Middle frontal gyrus (tissue), 1 donor: ENCODE measurements around the gene MAGEA8.
"Not testable (repeated sequence)": the region's sequence is repeated elsewhere in the genome, so short reads cannot be mapped to it uniquely, and the experiment has no call there.

Experiments
- DNase-seq: peaks from one replicate; pipeline ENCODE4 v3.0.0-alpha.2; 2015; ENCODE audit warnings: low spot score; ENCODE audit errors: extremely low spot score

MAGEA8 gene

DNA sequence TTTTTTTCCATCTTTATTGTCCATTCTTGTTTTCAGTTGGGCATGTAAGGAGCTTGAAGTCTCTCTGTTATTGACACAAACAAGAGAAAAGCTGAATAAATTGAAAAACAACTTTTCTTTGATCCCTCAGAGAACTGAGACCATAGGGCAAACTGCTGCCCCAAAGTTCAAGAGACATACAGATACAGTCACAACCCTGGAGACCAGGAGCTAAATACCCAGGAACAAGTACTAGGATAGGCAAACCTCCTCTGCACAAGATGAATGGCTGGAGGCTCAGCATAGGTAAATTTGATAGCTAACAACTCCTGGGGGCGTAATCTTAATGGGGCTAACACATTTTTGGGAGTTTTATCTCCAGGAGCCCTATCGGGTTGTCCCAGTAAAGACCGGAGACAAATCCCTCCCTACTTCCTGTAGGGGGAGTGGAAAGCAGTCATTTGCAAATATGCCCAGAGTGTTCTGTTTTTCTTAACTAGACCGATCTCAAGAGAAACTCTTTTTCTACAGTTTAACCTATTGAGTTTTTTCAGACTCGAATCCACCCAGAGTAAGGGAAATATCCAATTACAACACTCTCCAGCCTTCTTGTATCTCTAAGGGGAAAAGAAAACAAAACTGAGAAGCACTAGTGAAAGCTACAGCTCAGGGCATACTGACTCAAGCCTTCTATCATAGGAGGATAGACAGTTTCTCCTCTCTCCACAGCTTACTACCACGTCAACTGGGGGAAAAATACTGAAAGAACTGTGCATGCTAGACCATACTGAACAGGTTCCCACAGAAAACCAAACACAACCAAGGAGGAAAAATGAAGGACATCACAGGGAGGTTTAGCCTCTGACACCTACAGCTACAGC is 23.1 kb downstream of the MAGEA8 start:
- DNase-seq = no peak

DNA sequence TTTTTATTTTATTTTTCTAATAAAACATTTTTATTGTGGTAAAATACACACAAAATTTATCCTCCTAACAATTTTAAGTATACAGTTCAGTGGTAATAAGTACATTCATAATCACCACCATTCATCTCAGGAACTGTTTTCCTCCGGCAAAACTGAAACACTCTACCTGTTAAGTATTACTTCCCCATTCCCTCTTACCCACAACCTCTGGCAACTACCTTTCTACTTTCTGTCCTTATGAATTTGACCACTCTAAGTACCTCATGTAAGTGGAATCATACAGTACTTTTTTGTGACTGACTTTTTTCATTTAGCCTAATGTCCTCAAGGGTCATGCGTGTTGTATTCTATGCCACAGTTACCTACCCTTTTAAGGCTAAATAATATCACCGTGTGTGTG is 27.3 kb downstream of the MAGEA8 start:
- DNase-seq = no peak

GRCh38 chrX:149908727-149909126 is 27.7 kb downstream of the MAGEA8 start:
- no peak for DNase-seq

- DNase-seq = no peak
These were observed 28.6 kb downstream of the MAGEA8 start for GRCh38 chrX:149909324-149910177.

DNA sequence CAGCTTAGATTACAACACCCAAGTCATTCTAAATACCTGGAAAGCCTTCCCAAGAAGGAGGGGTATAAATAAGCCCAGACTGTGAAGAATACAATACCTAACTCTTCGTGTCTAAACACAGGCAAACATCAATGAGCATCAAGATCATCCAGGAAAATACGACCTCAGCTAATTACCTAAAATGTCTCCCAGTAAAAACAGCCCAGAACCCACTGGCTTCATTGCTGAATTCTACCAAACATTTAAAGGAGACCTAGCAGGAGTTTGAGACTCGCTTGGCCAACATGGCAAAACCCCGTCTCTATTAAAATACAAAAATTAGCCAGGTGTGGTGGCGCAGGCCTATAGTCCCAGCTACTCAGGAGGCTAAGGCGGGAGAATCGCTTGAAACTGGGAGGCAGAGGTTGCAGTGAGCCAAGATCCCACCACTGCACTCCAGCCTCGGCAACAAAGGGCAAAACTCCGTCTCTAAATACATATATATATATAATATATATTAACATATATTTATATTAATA is 29.3 kb downstream of the MAGEA8 start:
- DNase-seq = no peak

GRCh38 chrX:149916745-149917392 is 35.9 kb downstream of the MAGEA8 start:
- no peak for DNase-seq

- DNase-seq = not testable (repeated sequence)
These were observed 42.9 kb downstream of the MAGEA8 start for GRCh38 chrX:149923836-149924235.

DNA sequence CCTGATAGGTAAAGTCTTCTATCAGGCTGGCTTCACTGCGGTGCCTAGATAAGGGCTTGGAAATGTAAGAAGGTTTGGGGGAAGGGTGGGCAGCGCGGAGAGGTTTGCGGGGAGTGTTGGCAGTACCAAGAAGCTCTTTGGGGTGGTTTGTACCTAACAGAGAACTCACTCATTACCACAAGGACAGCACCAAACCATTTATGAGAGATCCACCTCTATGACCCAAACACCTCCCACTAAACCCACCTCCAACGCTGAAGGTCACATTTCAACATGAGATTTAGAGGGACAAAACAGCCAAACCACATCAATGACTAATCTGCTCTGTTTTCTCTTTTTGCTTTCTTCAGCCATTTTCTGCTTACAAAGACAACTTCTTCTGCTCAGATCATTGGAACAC is 43.5 kb downstream of the MAGEA8 start:
- not testable (repeated sequence) for DNase-seq

DNA sequence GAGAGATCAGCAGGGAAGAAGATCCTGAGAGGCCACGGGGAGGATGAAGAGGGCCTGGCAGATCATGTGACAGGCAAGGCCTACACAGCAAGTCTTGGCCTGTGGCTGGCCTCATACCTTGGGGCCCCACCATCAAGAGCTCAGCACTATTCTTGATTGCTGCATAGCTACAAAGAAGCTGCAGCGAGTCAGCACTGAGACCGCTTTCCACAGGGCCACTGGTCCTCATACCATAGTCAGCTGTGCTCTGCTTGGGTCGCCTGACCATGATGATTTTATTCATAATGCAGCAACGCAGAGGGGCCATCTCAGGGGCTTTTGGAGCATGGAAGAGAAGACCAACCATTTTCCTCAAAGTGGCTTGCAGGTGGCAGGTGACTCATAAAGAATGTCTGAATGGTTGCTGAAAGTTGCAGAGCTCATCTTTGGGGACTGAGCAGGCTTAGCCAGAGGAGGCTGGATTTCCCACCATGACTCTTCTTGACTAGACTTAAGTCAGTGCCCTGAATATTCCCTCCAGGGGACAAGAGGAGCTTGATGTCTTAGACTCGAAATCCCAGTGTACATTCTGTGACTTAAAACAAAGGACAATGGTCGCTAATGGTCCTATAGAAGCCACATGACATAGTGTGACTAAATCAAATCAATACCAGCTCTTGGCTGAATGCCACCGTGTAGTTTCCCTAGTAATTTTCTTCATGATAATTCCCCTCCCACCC is 46.4 kb downstream of the MAGEA8 start:
- not testable (repeated sequence) for DNase-seq

DNA sequence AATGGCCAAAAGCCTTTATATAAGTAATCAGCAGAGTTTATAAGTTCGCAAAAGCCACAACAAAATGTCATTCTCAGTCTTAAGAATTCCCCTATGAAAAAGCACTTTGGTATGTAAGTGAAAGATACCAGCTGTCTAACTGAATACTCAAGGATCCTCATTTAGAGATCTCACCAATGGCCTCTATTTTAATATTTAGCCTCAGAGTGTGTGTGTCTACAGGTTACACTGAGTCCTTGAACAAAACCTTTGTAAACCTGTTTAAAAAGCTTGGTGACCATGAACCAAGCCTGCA is 46.9 kb downstream of the MAGEA8 start:
- DNase-seq = not testable (repeated sequence)

DNA sequence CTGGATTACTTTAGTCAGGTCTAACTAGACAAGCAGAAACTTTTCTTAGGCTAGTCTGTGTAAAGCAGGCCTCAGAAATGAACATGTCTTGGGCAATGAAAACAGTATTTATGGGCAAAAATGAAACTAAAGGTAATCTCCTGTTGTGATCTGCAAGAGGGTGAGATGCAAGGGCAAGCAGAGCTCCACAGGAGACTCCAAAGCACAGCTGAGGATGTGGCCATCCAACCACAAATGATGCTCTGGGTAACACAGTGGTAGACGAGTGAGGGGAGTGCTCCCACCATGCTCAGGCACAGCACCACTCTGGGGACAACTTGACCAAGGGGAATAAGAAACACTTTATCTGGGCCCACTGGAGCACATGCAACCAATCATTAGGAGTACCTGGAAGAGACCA is 47.7 kb downstream of the MAGEA8 start:
- DNase-seq = not testable (repeated sequence)

- not testable (repeated sequence) for DNase-seq
These were observed 48.4 kb downstream of the MAGEA8 start, which contains the start of gene HSFX4 for GRCh38 chrX:149929400-149929799. Gene HSFX4, plus strand, starts transcription at chrX:149929573. Its CDS starts 72 bp downstream, at chrX:149929645.

- DNase-seq = not testable (repeated sequence)
These were observed 50.4 kb downstream of the MAGEA8 start for GRCh38 chrX:149931355-149931754.

DNA sequence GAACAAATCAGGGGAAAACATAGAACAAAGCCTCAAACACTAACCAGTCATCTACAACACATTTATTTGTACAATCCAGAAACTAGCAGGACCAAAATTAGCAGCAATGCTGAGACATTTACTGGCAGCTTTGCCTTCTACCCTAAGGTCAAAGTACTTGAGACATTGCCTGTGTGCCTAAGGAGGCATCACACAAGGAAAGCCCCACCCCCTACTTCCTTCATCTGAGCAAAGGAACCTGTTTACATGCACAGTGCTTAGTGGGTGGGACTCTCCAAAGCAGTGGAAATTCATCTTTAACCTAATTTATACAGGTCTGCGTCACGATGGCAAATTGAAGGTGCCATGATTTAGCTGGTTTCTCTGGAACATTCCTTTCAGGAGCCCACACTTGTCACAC is 51.2 kb downstream of the MAGEA8 start:
- not testable (repeated sequence) for DNase-seq

- DNase-seq = not testable (repeated sequence)
These were observed 52.0 kb downstream of the MAGEA8 start for GRCh38 chrX:149932970-149933369.

DNA sequence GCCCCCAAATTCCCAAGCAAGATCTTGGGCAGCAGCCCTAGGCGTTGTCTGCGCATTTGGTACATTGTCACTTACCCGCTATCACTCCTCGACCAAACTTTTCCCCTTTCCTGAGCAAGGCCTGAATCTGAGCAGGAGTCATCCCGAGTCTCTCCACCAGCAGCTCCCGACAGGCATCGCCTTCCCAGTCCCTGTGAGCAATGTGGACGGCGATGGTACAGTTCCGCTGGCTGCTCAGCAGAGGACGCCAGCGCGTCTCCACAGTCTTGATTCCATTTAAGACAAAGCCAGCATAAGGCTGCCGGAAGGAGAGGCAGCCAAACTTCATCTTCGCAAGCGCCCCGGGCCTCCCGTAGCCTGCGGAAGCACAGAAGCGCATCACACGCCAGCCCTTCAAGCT is 52.6 kb downstream of the MAGEA8 start:
- not testable (repeated sequence) for DNase-seq
